PC-3 (cell line): ENCODE results near the gene KIDINS220.

ENCODE experiments used
- EZH2 ChIP-seq: fragments of 300-600 bp; sonication (generic); IDR thresholded peaks from one replicate; pipeline ENCODE4 v1.6.1; 2017; ENCODE audit warnings: antibody characterized with exemption, mild to moderate bottlenecking, low read length; ENCODE audit not compliant: unreplicated experiment
- EZH2phosphoT487 ChIP-seq: fragments of 300-600 bp; sonication (generic); IDR thresholded peaks from 2 replicates; pipeline ENCODE4 v1.6.1; 2018; ENCODE audit warnings: mild to moderate bottlenecking, antibody characterized with exemption, low read length, borderline replicate concordance
- TF ChIP-seq, protein P1 (sequence below): fragments of 300-600 bp; sonication (generic); conservative IDR thresholded peaks from 2 replicates; pipeline ENCODE4 v1.5.1; 2017; ENCODE audit warnings: antibody characterized with exemption, low read depth, mild to moderate bottlenecking, low read length

DNA sequence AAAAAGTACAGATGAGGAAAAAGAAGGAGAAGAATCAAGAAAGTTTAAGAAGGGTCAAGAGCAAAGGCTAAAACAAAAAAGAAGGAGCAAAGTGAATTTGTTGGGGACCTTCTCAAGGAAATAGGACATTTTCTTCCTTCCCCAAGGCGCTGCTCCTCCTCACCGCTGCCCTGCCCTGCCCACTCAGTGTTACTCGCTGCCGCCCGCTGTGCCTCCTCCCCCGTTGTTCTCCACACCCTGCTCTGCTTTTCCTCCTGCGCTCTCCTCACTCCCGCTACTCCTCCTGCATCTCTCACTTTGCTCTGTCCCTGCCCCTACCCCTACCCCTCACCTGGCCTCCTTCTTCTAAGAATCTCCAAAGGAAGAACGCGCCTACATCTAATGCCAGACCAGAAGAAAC, 104.8 kb downstream of the KIDINS220 start:
- TF ChIP-seq, protein P1, sequence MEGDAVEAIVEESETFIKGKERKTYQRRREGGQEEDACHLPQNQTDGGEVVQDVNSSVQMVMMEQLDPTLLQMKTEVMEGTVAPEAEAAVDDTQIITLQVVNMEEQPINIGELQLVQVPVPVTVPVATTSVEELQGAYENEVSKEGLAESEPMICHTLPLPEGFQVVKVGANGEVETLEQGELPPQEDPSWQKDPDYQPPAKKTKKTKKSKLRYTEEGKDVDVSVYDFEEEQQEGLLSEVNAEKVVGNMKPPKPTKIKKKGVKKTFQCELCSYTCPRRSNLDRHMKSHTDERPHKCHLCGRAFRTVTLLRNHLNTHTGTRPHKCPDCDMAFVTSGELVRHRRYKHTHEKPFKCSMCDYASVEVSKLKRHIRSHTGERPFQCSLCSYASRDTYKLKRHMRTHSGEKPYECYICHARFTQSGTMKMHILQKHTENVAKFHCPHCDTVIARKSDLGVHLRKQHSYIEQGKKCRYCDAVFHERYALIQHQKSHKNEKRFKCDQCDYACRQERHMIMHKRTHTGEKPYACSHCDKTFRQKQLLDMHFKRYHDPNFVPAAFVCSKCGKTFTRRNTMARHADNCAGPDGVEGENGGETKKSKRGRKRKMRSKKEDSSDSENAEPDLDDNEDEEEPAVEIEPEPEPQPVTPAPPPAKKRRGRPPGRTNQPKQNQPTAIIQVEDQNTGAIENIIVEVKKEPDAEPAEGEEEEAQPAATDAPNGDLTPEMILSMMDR, result no peak
- no peak for TF ChIP-seq EZH2phosphoT487
- TF ChIP-seq EZH2, result no peak
